ENCODE data around the gene ERF. TPM values are rescaled to one million over a fixed set of nuclear protein-coding genes. Genes with fewer than 3 reads are reported as not detected.

The ERF gene
- total and polyA plus RNA-seq, 10 of the 15 experiments (the other 5 are each of a cell fraction or from before 2014, with no cell fraction given): 0.02 to 51.8 (median 14.4) TPM

DNA sequence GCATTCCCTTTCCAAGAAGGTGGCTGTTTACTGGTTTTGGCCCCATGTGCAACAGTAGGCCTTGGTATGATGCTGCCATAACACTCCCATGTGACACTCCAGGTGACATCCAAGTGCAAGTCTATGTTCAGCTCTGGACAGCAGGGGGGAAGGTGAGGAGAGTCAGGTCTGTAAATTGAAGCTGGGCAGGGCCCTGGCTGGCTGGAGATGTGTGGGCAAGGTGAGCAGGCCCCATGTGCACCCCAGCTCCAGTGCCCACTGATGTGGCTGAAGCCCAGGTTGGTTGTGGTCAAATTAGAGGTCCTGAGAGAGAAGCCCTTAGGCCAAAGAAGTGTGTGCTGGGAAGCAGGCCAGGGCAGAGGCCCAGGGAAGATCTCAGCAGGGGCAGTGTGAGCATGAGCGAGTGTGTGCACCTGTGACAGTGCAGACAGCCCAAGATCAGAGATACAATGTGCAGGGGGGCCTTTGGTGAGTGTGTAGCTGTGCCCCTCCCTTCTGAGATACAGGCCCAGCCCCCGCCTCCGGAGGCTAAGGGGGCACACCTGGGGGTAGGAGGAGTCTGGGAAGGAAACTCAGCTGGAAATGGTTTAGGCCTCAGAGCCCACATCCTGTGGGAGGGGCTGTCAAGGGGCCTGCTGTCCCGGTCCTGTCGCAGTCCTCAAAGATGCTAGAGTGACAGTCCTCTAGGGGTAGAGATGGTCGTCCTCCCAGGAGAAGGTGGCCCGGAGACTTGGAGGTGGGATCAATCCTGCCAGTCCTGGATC is 56.1 kb downstream of the ERF start (continued):
- TF ChIP-seq TARDBP (IDR thresholded peaks at IDR 0.05; ENCODE audit: borderline replicate concordance) (peak; percentile 46; the same call in 1 of the 2 replicates), RFX5 (IDR thresholded peaks at IDR 0.05; ENCODE audit: low read depth, low read length) (no peak), CREB1 (IDR thresholded peaks at IDR 0.05; ENCODE audit: low read depth) (0 out of 2 replicates have a peak, but pooled peaks have one; percentile 17), RAD51 (IDR thresholded peaks at IDR 0.05) (no peak), SP1 (IDR thresholded peaks at IDR 0.05; ENCODE audit: low read depth, low read length) (peak; percentile 20)

Other genes with a start within 250 kb of the ERF start
Only the 7 nearest of the 14 such genes appear.
- gene DEDD2, start 37.5 kb downstream of the ERF start, total RNA-seq (2014; rRNA removed): 17.6 and 22.1 TPM in 2 replicates
- 9.5 and 9.6 TPM in 2 replicates for gene DEDD2, start 37.5 kb downstream of the ERF start, total RNA-seq (2014; rRNA removed; fragmentation: Illumina TruSeq; extraction: Trizol)
- gene DEDD2, start 37.5 kb downstream of the ERF start, total RNA-seq (2021): 15.3 and 18.2 TPM in 2 replicates
- gene DEDD2, start 37.5 kb downstream of the ERF start, polyA plus RNA-seq (2011; rRNA removed): 10.1 and 20.0 TPM in 2 replicates
- 5.1 and 12.5 TPM in 2 replicates for gene DEDD2, start 37.5 kb downstream of the ERF start, polyA plus RNA-seq (2014; fragmentation: Illumina TruSeq; extraction: Trizol)
- 1 to 10 TPM; 2.5 to 3.1 TPM for gene DEDD2, start 37.5 kb downstream of the ERF start, polyA plus RNA-seq (2014; fragmentation: Nextera tagmentation; extraction: Ambion mirVana)
- 24.0 and 28.6 TPM in 2 replicates for gene DEDD2, start 37.5 kb downstream of the ERF start, polyA plus RNA-seq (2014; rRNA removed)
- gene DEDD2, start 37.5 kb downstream of the ERF start, polyA plus RNA-seq (2016; fragmentation: Nextera tagmentation; extraction: Ambion mirVana): 10 to 100 TPM; 22.0 to 24.7 TPM
- gene ZNF526, start 34.8 kb downstream of the ERF start, total RNA-seq (2014; rRNA removed): 8.3 and 9.6 TPM in 2 replicates
- 5.3 and 5.4 TPM in 2 replicates for gene ZNF526, start 34.8 kb downstream of the ERF start, total RNA-seq (2014; rRNA removed; fragmentation: Illumina TruSeq; extraction: Trizol)
- 14.7 and 18.3 TPM in 2 replicates for gene ZNF526, start 34.8 kb downstream of the ERF start, total RNA-seq (2021)
- 2.1 and 4.2 TPM in 2 replicates for gene ZNF526, start 34.8 kb downstream of the ERF start, polyA plus RNA-seq (2011; rRNA removed)
- gene ZNF526, start 34.8 kb downstream of the ERF start, polyA plus RNA-seq (2014; fragmentation: Illumina TruSeq; extraction: Trizol): 2.4 and 4.2 TPM in 2 replicates
- gene ZNF526, start 34.8 kb downstream of the ERF start, polyA plus RNA-seq (2014; fragmentation: Nextera tagmentation; extraction: Ambion mirVana): 1 to 10 TPM; 1.8 to 2.0 TPM
- 5.6 and 7.2 TPM in 2 replicates for gene ZNF526, start 34.8 kb downstream of the ERF start, polyA plus RNA-seq (2014; rRNA removed)
- 10 to 100 TPM; 12.8 to 13.3 TPM for gene ZNF526, start 34.8 kb downstream of the ERF start, polyA plus RNA-seq (2016; fragmentation: Nextera tagmentation; extraction: Ambion mirVana)
- gene GSK3A, start 12.5 kb downstream of the ERF start, total RNA-seq (2014; rRNA removed): 11.5 and 15.0 TPM in 2 replicates
- 15.3 and 15.8 TPM in 2 replicates for gene GSK3A, start 12.5 kb downstream of the ERF start, total RNA-seq (2014; rRNA removed; fragmentation: Illumina TruSeq; extraction: Trizol)
- gene GSK3A, start 12.5 kb downstream of the ERF start, total RNA-seq (2021): 35.6 and 38.6 TPM in 2 replicates
- gene GSK3A, start 12.5 kb downstream of the ERF start, polyA plus RNA-seq (2011; rRNA removed): 17.5 and 41.3 TPM in 2 replicates
- gene GSK3A, start 12.5 kb downstream of the ERF start, polyA plus RNA-seq (2014; fragmentation: Illumina TruSeq; extraction: Trizol): 35.2 and 47.9 TPM in 2 replicates
- gene GSK3A, start 12.5 kb downstream of the ERF start, polyA plus RNA-seq (2014; fragmentation: Nextera tagmentation; extraction: Ambion mirVana): 1 to 10 TPM in 1 of 2 experiments, under 1 TPM in 1; 1.00 to 1.2 TPM
- gene GSK3A, start 12.5 kb downstream of the ERF start, polyA plus RNA-seq (2014; rRNA removed): 40.9 and 48.8 TPM in 2 replicates
- gene GSK3A, start 12.5 kb downstream of the ERF start, polyA plus RNA-seq (2016; fragmentation: Nextera tagmentation; extraction: Ambion mirVana): 10 to 100 TPM in 1 of 2 experiments, 1 to 10 TPM in 1; 3.8 to 11.4 TPM
- gene CIC, start 14.1 kb upstream of the ERF start, total RNA-seq (2014; rRNA removed): 8.0 and 9.5 TPM in 2 replicates
- gene CIC, start 14.1 kb upstream of the ERF start, total RNA-seq (2014; rRNA removed; fragmentation: Illumina TruSeq; extraction: Trizol): 4.3 and 6.5 TPM in 2 replicates
- gene CIC, start 14.1 kb upstream of the ERF start, total RNA-seq (2021): 47.3 and 50.6 TPM in 2 replicates
- gene CIC, start 14.1 kb upstream of the ERF start, polyA plus RNA-seq (2011; rRNA removed): 2.4 and 3.8 TPM in 2 replicates
- 1.7 and 7.4 TPM in 2 replicates for gene CIC, start 14.1 kb upstream of the ERF start, polyA plus RNA-seq (2014; fragmentation: Illumina TruSeq; extraction: Trizol)
- under 1 TPM; 0.18 to 0.24 TPM for gene CIC, start 14.1 kb upstream of the ERF start, polyA plus RNA-seq (2014; fragmentation: Nextera tagmentation; extraction: Ambion mirVana)
- 24.0 and 27.7 TPM in 2 replicates for gene CIC, start 14.1 kb upstream of the ERF start, polyA plus RNA-seq (2014; rRNA removed)
- 1 to 10 TPM; 6.9 to 8.1 TPM for gene CIC, start 14.1 kb upstream of the ERF start, polyA plus RNA-seq (2016; fragmentation: Nextera tagmentation; extraction: Ambion mirVana)
- 0.73 and 0.82 TPM in 2 replicates for gene PRR19, start 47.0 kb upstream of the ERF start, total RNA-seq (2014; rRNA removed)
- gene PRR19, start 47.0 kb upstream of the ERF start, total RNA-seq (2014; rRNA removed; fragmentation: Illumina TruSeq; extraction: Trizol): 0.18 and 0.31 TPM in 2 replicates
- 0.80 and 1.4 TPM in 2 replicates for gene PRR19, start 47.0 kb upstream of the ERF start, total RNA-seq (2021)
- 0.15 TPM in 1 of 2 replicates, not detected in the other for gene PRR19, start 47.0 kb upstream of the ERF start, polyA plus RNA-seq (2011; rRNA removed)
- gene PRR19, start 47.0 kb upstream of the ERF start, polyA plus RNA-seq (2014; fragmentation: Illumina TruSeq; extraction: Trizol): 0.11 and 0.43 TPM in 2 replicates
- gene PRR19, start 47.0 kb upstream of the ERF start, polyA plus RNA-seq (2014; fragmentation: Nextera tagmentation; extraction: Ambion mirVana): under 1 TPM in 1 of 2 experiments, not detected in 1; 0.09 TPM
- 0.81 and 1.7 TPM in 2 replicates for gene PRR19, start 47.0 kb upstream of the ERF start, polyA plus RNA-seq (2014; rRNA removed)
- gene PRR19, start 47.0 kb upstream of the ERF start, polyA plus RNA-seq (2016; fragmentation: Nextera tagmentation; extraction: Ambion mirVana): 1 to 10 TPM; 1.1 to 1.7 TPM
- gene PAFAH1B3, start 47.5 kb upstream of the ERF start, total RNA-seq (2014; rRNA removed): 57.7 and 78.6 TPM in 2 replicates
- 32.0 and 41.3 TPM in 2 replicates for gene PAFAH1B3, start 47.5 kb upstream of the ERF start, total RNA-seq (2014; rRNA removed; fragmentation: Illumina TruSeq; extraction: Trizol)
- 68.8 and 72.9 TPM in 2 replicates for gene PAFAH1B3, start 47.5 kb upstream of the ERF start, total RNA-seq (2021)
- gene PAFAH1B3, start 47.5 kb upstream of the ERF start, polyA plus RNA-seq (2011; rRNA removed): 8.8 and 30.5 TPM in 2 replicates
- 15.2 and 46.6 TPM in 2 replicates for gene PAFAH1B3, start 47.5 kb upstream of the ERF start, polyA plus RNA-seq (2014; fragmentation: Illumina TruSeq; extraction: Trizol)
- gene PAFAH1B3, start 47.5 kb upstream of the ERF start, polyA plus RNA-seq (2014; fragmentation: Nextera tagmentation; extraction: Ambion mirVana): 10 to 100 TPM in 1 of 2 experiments, 1 to 10 TPM in 1; 6.2 to 23.1 TPM
- gene PAFAH1B3, start 47.5 kb upstream of the ERF start, polyA plus RNA-seq (2014; rRNA removed): 56.1 and 66.2 TPM in 2 replicates
- gene PAFAH1B3, start 47.5 kb upstream of the ERF start, polyA plus RNA-seq (2016; fragmentation: Nextera tagmentation; extraction: Ambion mirVana): 10 to 100 TPM; 77.7 to 79.6 TPM
- gene TMEM145, start 58.2 kb upstream of the ERF start, total RNA-seq (2014; rRNA removed): 0.11 TPM in 1 of 2 replicates, not detected in the other
- gene TMEM145, start 58.2 kb upstream of the ERF start, total RNA-seq (2014; rRNA removed; fragmentation: Illumina TruSeq; extraction: Trizol): 0.04 and 0.09 TPM in 2 replicates
- 0.48 and 0.97 TPM in 2 replicates for gene TMEM145, start 58.2 kb upstream of the ERF start, total RNA-seq (2021)
- gene TMEM145, start 58.2 kb upstream of the ERF start, polyA plus RNA-seq (2011; rRNA removed): 0.09 and 0.45 TPM in 2 replicates
- gene TMEM145, start 58.2 kb upstream of the ERF start, polyA plus RNA-seq (2014; fragmentation: Illumina TruSeq; extraction: Trizol): 0.09 and 0.14 TPM in 2 replicates
- not detected for gene TMEM145, start 58.2 kb upstream of the ERF start, polyA plus RNA-seq (2014; fragmentation: Nextera tagmentation; extraction: Ambion mirVana)
- gene TMEM145, start 58.2 kb upstream of the ERF start, polyA plus RNA-seq (2014; rRNA removed): 0.20 and 1.0 TPM in 2 replicates
- not detected for gene TMEM145, start 58.2 kb upstream of the ERF start, polyA plus RNA-seq (2016; fragmentation: Nextera tagmentation; extraction: Ambion mirVana)